GM21367 (cell line): ENCODE data around the gene ATP1A1.

Experiments
- ATAC-seq: cut with Tn5 transposase; IDR thresholded peaks from one replicate; pipeline ENCODE4 v1.9.1; 2021; ENCODE audit not compliant: unreplicated experiment

ATP1A1 gene

GRCh38 chr1:116372651-116373430, at the start of gene ATP1A1:
ATP1A1 (plus strand) TSS chr1:116373244; CDS start chr1:116373512, 268 bp downstream.
- ATAC-seq: peak; percentile 62

GRCh38 chr1:116323491-116323890, 49.6 kb upstream of the ATP1A1 start:
- ATAC-seq: no peak

GRCh38 chr1:116324411-116324810, 48.6 kb upstream of the ATP1A1 start:
- no peak for ATAC-seq

- ATAC-seq: no peak
These were observed 47.9 kb upstream of the ATP1A1 start for GRCh38 chr1:116325104-116325503.

- ATAC-seq: no peak
These were observed 47.1 kb upstream of the ATP1A1 start for GRCh38 chr1:116325922-116326321.

GRCh38 chr1:116326486-116326885, 46.6 kb upstream of the ATP1A1 start:
- ATAC-seq: no peak

GRCh38 chr1:116328671-116329070, 44.4 kb upstream of the ATP1A1 start:
- no peak for ATAC-seq

- no peak for ATAC-seq
These were observed 43.3 kb upstream of the ATP1A1 start for GRCh38 chr1:116329524-116330341.

- ATAC-seq: no peak
These were observed 42.7 kb upstream of the ATP1A1 start for GRCh38 chr1:116330342-116330652.

GRCh38 chr1:116330846-116331245, 42.2 kb upstream of the ATP1A1 start:
- ATAC-seq: no peak

GRCh38 chr1:116331523-116331922, 41.5 kb upstream of the ATP1A1 start:
- ATAC-seq: no peak

- ATAC-seq: no peak
These were observed 40.6 kb upstream of the ATP1A1 start for GRCh38 chr1:116332451-116332850.

GRCh38 chr1:116333171-116334014, 39.7 kb upstream of the ATP1A1 start:
- ATAC-seq: no peak

- no peak for ATAC-seq
These were observed 39.0 kb upstream of the ATP1A1 start for GRCh38 chr1:116334015-116334547.

- no peak for ATAC-seq
These were observed 38.0 kb upstream of the ATP1A1 start for GRCh38 chr1:116334868-116335635.

GRCh38 chr1:116335850-116336624, 37.0 kb upstream of the ATP1A1 start:
- no peak for ATAC-seq

GRCh38 chr1:116337398-116337797, 35.6 kb upstream of the ATP1A1 start:
- no peak for ATAC-seq

- ATAC-seq: no peak
These were observed 34.6 kb upstream of the ATP1A1 start for GRCh38 chr1:116338400-116338799.

- ATAC-seq: no peak
These were observed 32.4 kb upstream of the ATP1A1 start for GRCh38 chr1:116340506-116341231.
